SJCRH30 (cell line): Measurements from ENCODE around the gene TBXAS1. TPM values are rescaled to one million over a fixed set of nuclear protein-coding genes. Genes with fewer than 3 reads are reported as not detected.
"Not testable (repeated sequence)": the region's sequence is repeated elsewhere in the genome, so short reads cannot be mapped to it uniquely, and the experiment has no call there.

Experiments
- DNase-seq, 2 experiments: peaks; one replicate each; pipeline ENCODE4 v3.0.0-alpha.2; 2015 to 2020
- H3K27ac ChIP-seq: fragments of 250-450 bp; sonication (Bioruptor Pico); 2 replicates; pipeline ENCODE4 v1.5.1; 2020; ENCODE audit warnings: mild to moderate bottlenecking, moderate library complexity
- H3K27me3 ChIP-seq: fragments of 250-450 bp; sonication (Bioruptor Pico); 2 replicates; pipeline ENCODE4 v1.5.1; 2020; ENCODE audit warnings: mild to moderate bottlenecking, moderate library complexity
- H3K36me3 ChIP-seq: fragments of 250-450 bp; sonication (Bioruptor Pico); 2 replicates; pipeline ENCODE4 v1.5.1; 2020; ENCODE audit warnings: mild to moderate bottlenecking, moderate library complexity
- H3K4me1 ChIP-seq: fragments of 250-450 bp; sonication (Bioruptor Pico); 2 replicates; pipeline ENCODE4 v1.5.1; 2020; ENCODE audit warnings: mild to moderate bottlenecking, moderate library complexity
- H3K4me3 ChIP-seq: fragments of 250-450 bp; sonication (Bioruptor Pico); 2 replicates; pipeline ENCODE4 v1.5.1; 2020; ENCODE audit warnings: mild to moderate bottlenecking, moderate library complexity
- H3K9me3 ChIP-seq: fragments of 250-450 bp; sonication (Bioruptor Pico); replicated peaks from 2 replicates; pipeline ENCODE4 v1.5.1; 2020; ENCODE audit warnings: mild to moderate bottlenecking, moderate library complexity
- total RNA-seq: library from RNA; depleted of rRNA; stranded (reverse); fragments of >200 nt; shearing (Covaris generic); gene quantifications from 2 replicates; pipeline ENCODE4 v1.2.3, GENCODE V29; 2014

TBXAS1 gene
- total RNA-seq, 1 experiment from 2014 or later, result 2.9 TPM

- Histone ChIP-seq H3K4me1 (no peaks in the 10 kb centered on the region), H3K27me3 (peaks cover 8% of the 10 kb centered on the region; the same call in 1 of the 2 replicates), H3K27ac (no peak overlapping the region), H3K9me3 (no peaks in the 10 kb centered on the region), H3K36me3 (no peaks in the 10 kb centered on the region), H3K4me3 (no peak overlapping the region)
- DNase-seq, result no peak
Measured at GRCh38 chr7:139899328-139899955, 70.4 kb downstream of the TBXAS1 start.

- Histone ChIP-seq H3K27me3 (peaks cover 8% of the 10 kb centered on the region; the same call in 1 of the 2 replicates), H3K4me1 (no peaks in the 10 kb centered on the region), H3K27ac (no peak overlapping the region), H3K9me3 (no peaks in the 10 kb centered on the region), H3K4me3 (no peak overlapping the region), H3K36me3 (no peaks in the 10 kb centered on the region)
- no peak for DNase-seq
Measured at GRCh38 chr7:139900326-139900725, 71.3 kb downstream of the TBXAS1 start.

GRCh38 chr7:139901056-139901795 is 72.2 kb downstream of the TBXAS1 start:
- DNase-seq, result no peak

GRCh38 chr7:139901901-139902300 is 72.8 kb downstream of the TBXAS1 start:
- Histone ChIP-seq H3K4me3 (no peak overlapping the region), H3K27ac (no peak overlapping the region), H3K36me3 (no peaks in the 10 kb centered on the region), H3K4me1 (no peaks in the 10 kb centered on the region), H3K9me3 (no peaks in the 10 kb centered on the region), H3K27me3 (peaks cover 5% of the 10 kb centered on the region; the same call in 1 of the 2 replicates)
- DNase-seq, result no peak

More at GRCh38 chr7:139901056-139901795, 72.2 kb downstream of the TBXAS1 start:
- Histone ChIP-seq H3K36me3 (no peaks in the 10 kb centered on the region), H3K4me3 (no peak overlapping the region), H3K4me1 (no peaks in the 10 kb centered on the region), H3K9me3 (no peaks in the 10 kb centered on the region), H3K27me3 (peaks cover 6% of the 10 kb centered on the region; the same call in 1 of the 2 replicates), H3K27ac (no peak overlapping the region)

GRCh38 chr7:139902436-139903102 is 73.5 kb downstream of the TBXAS1 start:
- Histone ChIP-seq H3K4me1 (no peaks in the 10 kb centered on the region), H3K27ac (no peak overlapping the region), H3K36me3 (no peaks in the 10 kb centered on the region), H3K4me3 (no peak overlapping the region), H3K27me3 (peaks cover 7% of the 10 kb centered on the region; the same call in 1 of the 2 replicates), H3K9me3 (no peaks in the 10 kb centered on the region)
- DNase-seq, result no peak

- not testable (repeated sequence) for H3K27me3 ChIP-seq, H3K27ac ChIP-seq, H3K4me3 ChIP-seq, H3K4me1 ChIP-seq, H3K9me3 ChIP-seq, H3K36me3 ChIP-seq, DNase-seq
Measured at GRCh38 chr7:139903103-139903477, 74.0 kb downstream of the TBXAS1 start.

- peaks cover 3% of the 10 kb centered on the region; the same call in 1 of the 2 replicates for H3K27me3 ChIP-seq
- H3K9me3 ChIP-seq, result no peaks in the 10 kb centered on the region
- no peaks in the 10 kb centered on the region for H3K4me1 ChIP-seq
- no peak overlapping the region for H3K4me3 ChIP-seq
- H3K27ac ChIP-seq, result no peak overlapping the region
- no peaks in the 10 kb centered on the region for H3K36me3 ChIP-seq
- no peak for DNase-seq
Measured at GRCh38 chr7:139906879-139907278, 77.8 kb downstream of the TBXAS1 start.

GRCh38 chr7:139908792-139909191 is 79.7 kb downstream of the TBXAS1 start:
- H3K9me3 ChIP-seq, result no peaks in the 10 kb centered on the region
- H3K4me1 ChIP-seq, result no peaks in the 10 kb centered on the region
- H3K27ac ChIP-seq, result no peak overlapping the region
- no peaks in the 10 kb centered on the region for H3K36me3 ChIP-seq
- no peak overlapping the region for H3K4me3 ChIP-seq
- no peak for DNase-seq
- peaks cover 3% of the 10 kb centered on the region; the same call in 1 of the 2 replicates for H3K27me3 ChIP-seq

- no peak overlapping the region for H3K4me3 ChIP-seq
- H3K4me1 ChIP-seq, result no peaks in the 10 kb centered on the region
- peaks cover 3% of the 10 kb centered on the region; the same call in 1 of the 2 replicates for H3K27me3 ChIP-seq
- H3K27ac ChIP-seq, result no peak overlapping the region
- H3K36me3 ChIP-seq, result no peaks in the 10 kb centered on the region
- no peaks in the 10 kb centered on the region for H3K9me3 ChIP-seq
- DNase-seq, result peak; percentile 14 to 51
Measured at GRCh38 chr7:139909379-139910050, 80.5 kb downstream of the TBXAS1 start.

- DNase-seq, result no peak
- no peak overlapping the region for H3K4me3 ChIP-seq
- H3K36me3 ChIP-seq, result no peaks in the 10 kb centered on the region
- H3K9me3 ChIP-seq, result no peaks in the 10 kb centered on the region
- H3K27me3 ChIP-seq, result no peaks in the 10 kb centered on the region; the same call in 1 of the 2 replicates
- H3K4me1 ChIP-seq, result peaks cover 7% of the 10 kb centered on the region; the same call in 1 of the 2 replicates
- no peak overlapping the region for H3K27ac ChIP-seq
Measured at GRCh38 chr7:139913021-139913844, 84.2 kb downstream of the TBXAS1 start.

- Histone ChIP-seq H3K27me3 (no peaks in the 10 kb centered on the region; the same call in 1 of the 2 replicates), H3K4me3 (no peak overlapping the region), H3K36me3 (no peaks in the 10 kb centered on the region), H3K27ac (no peak overlapping the region), H3K9me3 (no peaks in the 10 kb centered on the region), H3K4me1 (peaks cover 7% of the 10 kb centered on the region; the same call in 1 of the 2 replicates)
- DNase-seq, result no peak
Measured at GRCh38 chr7:139913845-139914135, 84.7 kb downstream of the TBXAS1 start.

GRCh38 chr7:139914306-139915267 is 85.5 kb downstream of the TBXAS1 start:
- Histone ChIP-seq H3K27ac (no peak overlapping the region), H3K9me3 (no peaks in the 10 kb centered on the region), H3K36me3 (no peaks in the 10 kb centered on the region), H3K27me3 (no peaks in the 10 kb centered on the region; the same call in 1 of the 2 replicates), H3K4me3 (no peak overlapping the region), H3K4me1 (peaks cover 7% of the 10 kb centered on the region; the same call in 1 of the 2 replicates)
- DNase-seq, result no peak

GRCh38 chr7:139915268-139915863 is 86.3 kb downstream of the TBXAS1 start:
- Histone ChIP-seq H3K4me1 (peaks cover 7% of the 10 kb centered on the region; the same call in 1 of the 2 replicates), H3K27ac (no peak overlapping the region)

More at GRCh38 chr7:139915268-139915863, 86.3 kb downstream of the TBXAS1 start:
- no peak overlapping the region for H3K4me3 ChIP-seq
- no peaks in the 10 kb centered on the region for H3K36me3 ChIP-seq
- no peak for DNase-seq
- H3K9me3 ChIP-seq, result no peaks in the 10 kb centered on the region
- H3K27me3 ChIP-seq, result no peaks in the 10 kb centered on the region; the same call in 1 of the 2 replicates
